ENCODE results near the gene C1orf53. TPM values are rescaled to one million over a fixed set of nuclear protein-coding genes. Genes with fewer than 3 reads are reported as not detected.

The C1orf53 gene
- polyA plus RNA-seq, 3 donors, result 1.5 to 8.3 (median 5.6) TPM

DNA sequence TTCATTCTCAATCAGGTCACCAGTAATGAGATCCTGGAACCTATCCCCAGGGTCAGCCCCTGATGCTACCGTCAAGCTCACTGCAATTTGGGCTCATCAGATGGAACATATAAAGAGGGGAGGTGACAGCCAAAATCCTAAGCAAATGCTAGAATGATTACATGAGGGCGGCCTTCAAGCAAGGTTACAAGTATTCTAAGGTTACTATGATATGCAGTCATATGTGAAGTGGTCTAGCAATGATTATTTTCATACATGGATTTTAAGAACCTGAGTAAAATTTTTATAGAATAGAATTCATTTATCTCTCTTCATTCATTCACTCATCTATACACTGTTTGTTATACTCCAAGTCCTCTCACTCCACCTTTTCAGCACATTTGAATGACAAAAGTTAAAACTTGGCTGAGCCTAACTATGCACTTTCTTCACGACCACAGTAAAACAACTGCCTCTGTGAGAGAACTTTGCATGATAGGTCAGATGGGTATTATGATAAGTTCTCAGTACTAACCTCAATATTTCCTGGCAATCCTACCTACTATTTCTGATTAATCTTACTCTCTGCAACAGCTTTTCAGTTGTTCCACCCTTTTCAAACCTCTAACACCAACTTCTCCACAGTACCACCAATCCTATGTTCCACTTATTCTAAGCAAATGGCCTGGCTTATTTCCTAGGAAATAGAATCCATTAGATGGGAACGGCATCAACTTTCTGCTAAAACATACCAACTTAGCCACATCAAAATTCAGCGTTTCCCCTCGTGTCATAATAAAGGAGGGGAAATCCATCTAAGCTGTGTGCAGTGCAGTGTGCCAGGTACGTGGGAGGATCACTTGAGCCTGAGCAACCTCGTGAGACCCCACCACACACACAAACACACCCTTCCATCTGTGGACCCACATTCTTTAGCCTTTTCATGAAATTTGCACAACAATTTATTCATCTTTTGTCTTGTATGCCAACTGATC is 46.8 kb downstream of the C1orf53 start:
- Mint-ChIP-seq H3K9me3 (peaks cover 4 to 11% (median 5%) of the 10 kb centered on the region in 7 donors), H3K4me1 (no peaks in the 10 kb centered on the region)
- intact Hi-C loops (cut with micrococcal nuclease), result no loop called here

DNA sequence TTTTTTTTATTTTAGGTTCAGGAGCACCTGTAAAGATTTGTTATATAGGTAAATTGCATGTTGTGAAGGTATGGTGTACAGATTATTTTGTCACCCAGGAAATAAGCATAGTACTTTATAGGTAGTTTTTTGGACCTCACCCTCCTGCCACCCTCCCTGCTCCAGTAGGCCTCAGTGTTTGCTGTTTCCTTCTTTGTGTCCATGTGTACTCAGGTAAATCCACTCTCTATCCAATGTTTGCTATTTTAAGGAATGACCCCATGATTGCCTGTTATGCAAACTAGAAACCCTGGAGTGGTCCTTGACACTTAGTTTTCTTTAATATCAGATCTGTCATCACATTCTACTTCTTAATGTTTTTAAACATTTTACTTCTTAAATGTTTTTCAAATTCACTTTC is 48.7 kb downstream of the C1orf53 start:
- Histone ChIP-seq H3K36me3 (replicated peaks in 1 of 2; ENCODE audit: control insufficient read depth in 1 of 2, insufficient read depth in 2 of 2, low read length in 2 of 2) (no peaks in the 10 kb centered on the region), H3K27me3 (ENCODE audit: control insufficient read depth in 2 of 2, insufficient read depth in 2 of 2, low read length in 2 of 2) (no peaks in the 10 kb centered on the region), H3K4me1 (ENCODE audit: control insufficient read depth in 1 of 2, insufficient read depth in 2 of 2, low read length in 2 of 2) (no peaks in the 10 kb centered on the region), H3K9me3 (replicated peaks in 1 of 2; ENCODE audit: control insufficient read depth in 1 of 2, insufficient read depth in 1 of 2, low read length in 2 of 2) (no peaks in the 10 kb centered on the region), H2AFZ (ENCODE audit: insufficient read depth, low read depth, low read length, poor library complexity, severe bottlenecking) (no peak overlapping the region), H3K9ac (ENCODE audit: insufficient read depth, low read length, poor library complexity, severe bottlenecking) (no peak overlapping the region), H3K4me3 (replicated peaks in 1 of 3; ENCODE audit: low read depth in 2 of 3, low read length in 3 of 3) (no peak overlapping the region), H3K27ac (ENCODE audit: low read depth in 1 of 2, low read length in 2 of 2) (no peak overlapping the region), H3K4me2 (replicated peaks; ENCODE audit: extremely low read depth, low read length, poor library complexity, severe bottlenecking) (no peak overlapping the region), H3K79me2 (ENCODE audit: insufficient read depth, low read length) (no peaks in the 10 kb centered on the region), H4K20me1 (ENCODE audit: insufficient read depth, low read length) (no peaks in the 10 kb centered on the region)
- intact Hi-C loops (cut with micrococcal nuclease), result no loop called here
- H3K4me3 Mint-ChIP-seq, result no peak overlapping the region
- H3K27me3 Mint-ChIP-seq (ENCODE audit: low read depth in 3 of 3), result peaks cover 0 to 2% (median 0%) of the 10 kb centered on the region in 3 donors
- H3K9me3 Mint-ChIP-seq, result peaks cover 4 to 10% (median 5%) of the 10 kb centered on the region in 7 donors
- H3K4me1 Mint-ChIP-seq, result no peaks in the 10 kb centered on the region
- H3K36me3 Mint-ChIP-seq, result no peaks in the 10 kb centered on the region
- TF ChIP-seq, protein P1, sequence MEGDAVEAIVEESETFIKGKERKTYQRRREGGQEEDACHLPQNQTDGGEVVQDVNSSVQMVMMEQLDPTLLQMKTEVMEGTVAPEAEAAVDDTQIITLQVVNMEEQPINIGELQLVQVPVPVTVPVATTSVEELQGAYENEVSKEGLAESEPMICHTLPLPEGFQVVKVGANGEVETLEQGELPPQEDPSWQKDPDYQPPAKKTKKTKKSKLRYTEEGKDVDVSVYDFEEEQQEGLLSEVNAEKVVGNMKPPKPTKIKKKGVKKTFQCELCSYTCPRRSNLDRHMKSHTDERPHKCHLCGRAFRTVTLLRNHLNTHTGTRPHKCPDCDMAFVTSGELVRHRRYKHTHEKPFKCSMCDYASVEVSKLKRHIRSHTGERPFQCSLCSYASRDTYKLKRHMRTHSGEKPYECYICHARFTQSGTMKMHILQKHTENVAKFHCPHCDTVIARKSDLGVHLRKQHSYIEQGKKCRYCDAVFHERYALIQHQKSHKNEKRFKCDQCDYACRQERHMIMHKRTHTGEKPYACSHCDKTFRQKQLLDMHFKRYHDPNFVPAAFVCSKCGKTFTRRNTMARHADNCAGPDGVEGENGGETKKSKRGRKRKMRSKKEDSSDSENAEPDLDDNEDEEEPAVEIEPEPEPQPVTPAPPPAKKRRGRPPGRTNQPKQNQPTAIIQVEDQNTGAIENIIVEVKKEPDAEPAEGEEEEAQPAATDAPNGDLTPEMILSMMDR (IDR thresholded peaks at IDR 0.05), result no peak
- H3K27ac Mint-ChIP-seq, result no peak overlapping the region
- no peak for DNase-seq

More for the DNA sequence above, 46.8 kb downstream of the C1orf53 start:
- Histone ChIP-seq H3K27me3 (ENCODE audit: control insufficient read depth in 2 of 2, insufficient read depth in 2 of 2, low read length in 2 of 2) (no peaks in the 10 kb centered on the region), H2AFZ (ENCODE audit: insufficient read depth, low read depth, low read length, poor library complexity, severe bottlenecking) (peak overlapping the region; percentile 11), H3K4me1 (ENCODE audit: control insufficient read depth in 1 of 2, insufficient read depth in 2 of 2, low read length in 2 of 2) (no peaks in the 10 kb centered on the region), H3K4me2 (replicated peaks; ENCODE audit: extremely low read depth, low read length, poor library complexity, severe bottlenecking) (no peak overlapping the region), H3K9ac (ENCODE audit: insufficient read depth, low read length, poor library complexity, severe bottlenecking) (no peak overlapping the region), H3K9me3 (replicated peaks in 1 of 2; ENCODE audit: control insufficient read depth in 1 of 2, insufficient read depth in 1 of 2, low read length in 2 of 2) (no peaks in the 10 kb centered on the region), H3K36me3 (replicated peaks in 1 of 2; ENCODE audit: control insufficient read depth in 1 of 2, insufficient read depth in 2 of 2, low read length in 2 of 2) (no peaks in the 10 kb centered on the region), H3K27ac (ENCODE audit: low read depth in 1 of 2, low read length in 2 of 2) (no peak overlapping the region), H4K20me1 (ENCODE audit: insufficient read depth, low read length) (no peaks in the 10 kb centered on the region), H3K79me2 (ENCODE audit: insufficient read depth, low read length) (no peaks in the 10 kb centered on the region), H3K4me3 (replicated peaks in 1 of 3; ENCODE audit: low read depth in 2 of 3, low read length in 3 of 3) (no peak overlapping the region)
- Mint-ChIP-seq H3K4me3 (no peak overlapping the region), H3K27me3 (ENCODE audit: low read depth in 3 of 3) (peaks cover 0 to 2% (median 0%) of the 10 kb centered on the region in 3 donors), H3K27ac (peak overlapping the region in 1 of 7 donors; percentile 17), H3K36me3 (no peaks in the 10 kb centered on the region)
- TF ChIP-seq, protein P1 (IDR thresholded peaks at IDR 0.05), result no peak
- DNase-seq, result no peak
- 60% methylated on average over 2 of the region's 8 CpGs for WGBS (ENCODE audit: insufficient coverage)

All from CD14-positive monocyte (primary cell).